GM20000 (cell line): ENCODE data around the gene CUX1.
A peak's percentile ranks its signal among the peaks of the same experiment; 100 is the strongest.

ENCODE experiments used
- DNase-seq: peaks from one replicate; pipeline ENCODE4 v3.0.0; 2012; ENCODE audit warnings: low spot score
- CTCF ChIP-seq: IDR thresholded peaks from 2 replicates; pipeline ENCODE4 v1.5.1; 2012; ENCODE audit warnings: mild to moderate bottlenecking, control low read depth; ENCODE audit errors: extremely low read depth, missing control alignments

Gene CUX1

GRCh38 chr7:102264367-102264891 is 447.0 kb downstream of the CUX1 start:
- no peak for TF ChIP-seq CTCF
- no peak for DNase-seq

- TF ChIP-seq CTCF, result no peak
- no peak for DNase-seq
Measured at GRCh38 chr7:102266541-102266940, 449.1 kb downstream of the CUX1 start.

- no peak for TF ChIP-seq CTCF
- DNase-seq, result no peak
Measured at GRCh38 chr7:102268635-102269034, 451.2 kb downstream of the CUX1 start.

- no peak for DNase-seq
- TF ChIP-seq CTCF, result no peak
Measured at GRCh38 chr7:102270178-102270887, 452.9 kb downstream of the CUX1 start.

- DNase-seq, result no peak
Measured at GRCh38 chr7:102271158-102271798, 453.9 kb downstream of the CUX1 start.

GRCh38 chr7:102272075-102272916 is 454.9 kb downstream of the CUX1 start:
- peak; percentile 83 for DNase-seq
- TF ChIP-seq CTCF, result peak; percentile 80

More at GRCh38 chr7:102271158-102271798, 453.9 kb downstream of the CUX1 start:
- no peak for TF ChIP-seq CTCF
